Measurements from ENCODE around the gene FOXJ3.

The FOXJ3 gene

DNA sequence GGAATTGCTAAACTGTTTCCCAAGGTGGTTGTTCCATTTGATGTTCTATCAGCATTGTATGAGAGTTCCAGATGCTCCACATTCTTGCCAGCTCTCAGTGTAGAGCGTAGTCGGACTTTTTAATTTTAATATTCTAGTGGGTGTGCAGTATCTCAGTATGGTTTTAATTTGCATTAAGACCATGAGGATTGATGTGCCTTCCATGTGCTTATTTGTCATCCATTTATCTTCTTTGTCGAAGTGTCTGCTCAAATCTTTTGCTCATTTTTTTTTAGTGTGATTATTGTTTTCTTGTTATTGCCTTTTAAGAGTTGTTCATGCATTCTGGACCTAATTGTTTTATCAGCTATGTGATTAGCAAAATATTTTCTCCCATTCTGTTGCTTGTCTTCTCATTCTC, 195.6 kb downstream of the FOXJ3 start:
- DNase-seq, result no peak

DNA sequence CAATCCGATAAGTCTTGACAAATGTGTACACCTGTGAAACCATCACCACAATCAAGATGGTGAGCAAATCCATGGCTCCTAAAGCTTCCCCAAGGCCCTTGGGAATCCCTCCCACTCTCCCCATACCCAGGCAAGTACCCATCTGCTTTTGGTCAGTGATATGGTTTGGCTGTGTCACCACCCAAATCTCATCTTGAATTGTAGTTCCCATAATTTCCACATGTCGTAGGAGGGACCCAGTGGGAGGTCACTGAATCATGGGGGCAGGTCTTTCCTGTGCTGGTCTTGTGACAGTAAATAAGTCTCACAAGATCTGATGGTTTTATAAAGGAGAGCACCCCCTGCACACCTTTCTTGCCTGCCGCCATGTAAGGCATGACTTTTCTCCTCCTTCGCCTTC, 196.4 kb downstream of the FOXJ3 start:
- DNase-seq, result no peak

DNA sequence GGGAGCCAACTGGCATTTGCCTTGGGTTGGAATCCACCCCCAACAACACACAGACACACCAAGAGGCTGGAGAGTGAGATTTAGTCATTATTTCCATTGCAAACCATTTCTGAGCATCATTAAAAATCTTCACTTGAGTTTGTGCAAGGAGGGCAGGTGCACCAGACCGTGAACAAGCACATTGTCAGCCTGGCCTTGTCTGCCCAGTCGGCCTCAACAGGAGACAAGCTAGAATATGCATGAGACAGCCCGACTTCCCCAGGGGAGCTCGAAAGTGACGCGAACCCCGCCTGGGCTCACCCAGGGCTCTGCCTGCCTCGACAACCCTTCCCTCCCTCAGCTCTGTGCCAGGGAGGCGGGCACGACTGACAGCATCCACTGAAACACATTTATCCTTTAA, 197.3 kb downstream of the FOXJ3 start:
- peak; percentile 4 to 28 for DNase-seq

DNA sequence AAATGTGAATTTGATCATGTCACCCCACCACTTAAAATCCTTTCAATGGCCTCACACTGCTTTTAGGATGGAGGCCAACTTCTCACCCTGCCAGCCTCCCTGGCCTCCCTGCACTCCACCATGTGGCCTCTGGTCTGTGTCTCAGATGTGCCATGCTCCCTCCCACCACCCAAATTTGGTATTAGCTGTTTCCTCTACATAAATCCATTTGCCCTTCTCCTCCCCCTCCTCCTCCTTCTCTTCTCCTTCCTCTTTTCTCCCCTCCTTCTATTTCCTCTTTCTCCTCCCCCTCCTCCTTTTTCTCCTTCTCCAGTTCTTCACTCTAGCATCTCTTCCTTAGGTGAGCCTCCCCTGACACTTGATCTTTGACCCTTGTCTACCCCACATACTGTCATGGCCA, 198.6 kb downstream of the FOXJ3 start:
- DNase-seq, result no peak

DNA sequence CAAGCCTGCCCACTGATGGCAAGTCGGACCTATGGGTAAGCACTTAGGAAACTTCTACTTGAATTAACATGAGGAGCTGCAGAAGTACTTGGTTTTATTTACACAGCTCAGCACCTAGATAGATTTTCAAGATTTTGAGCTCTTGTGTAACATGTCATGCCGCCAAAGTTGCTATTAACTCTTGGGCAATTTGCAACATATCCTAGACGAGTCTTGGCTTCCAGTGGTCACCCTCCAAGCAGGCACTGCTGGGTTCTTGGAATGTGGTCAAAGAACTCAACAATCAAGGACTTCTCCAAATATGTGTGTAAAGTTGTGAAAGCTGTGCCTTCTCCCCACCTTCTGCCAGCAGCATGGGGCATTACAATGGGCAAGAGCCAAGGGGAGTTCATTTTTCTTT, 199.6 kb downstream of the FOXJ3 start:
- no peak for DNase-seq

DNA sequence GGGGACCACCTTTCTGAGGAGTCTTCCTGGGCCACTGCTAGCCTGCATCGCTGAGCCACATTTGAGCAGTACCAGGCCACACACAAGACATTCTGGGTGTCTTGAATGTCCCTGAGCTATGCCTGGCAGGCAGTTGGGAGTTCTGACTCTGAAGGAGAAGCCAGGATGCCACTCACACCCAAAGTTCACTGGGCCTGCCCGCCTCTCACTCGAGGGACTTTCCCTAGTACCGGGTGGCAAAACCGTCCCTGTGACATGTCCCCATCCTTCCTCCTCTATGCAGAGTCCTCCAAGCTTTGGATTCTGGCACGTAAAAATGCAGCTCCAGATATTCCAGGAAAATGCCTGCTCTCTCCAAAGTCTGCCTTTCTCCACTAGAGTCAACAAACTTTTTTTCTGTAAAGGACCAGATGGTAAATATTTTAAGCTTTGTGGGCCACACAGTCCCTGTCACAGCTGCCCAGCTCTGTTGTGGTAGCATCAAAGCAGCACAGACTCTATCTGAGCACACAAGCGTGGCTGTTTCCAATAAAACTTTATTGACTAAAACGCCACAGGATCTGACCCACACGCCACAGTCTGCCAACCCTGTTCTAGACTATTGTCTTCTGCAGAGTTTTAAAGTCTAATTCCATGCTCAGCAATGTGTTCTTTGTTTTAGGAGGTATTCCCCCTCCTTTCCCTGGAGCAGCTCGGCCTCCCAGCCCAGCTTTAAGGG, 201.1 kb downstream of the FOXJ3 start:
- DNase-seq, result no peak

DNA sequence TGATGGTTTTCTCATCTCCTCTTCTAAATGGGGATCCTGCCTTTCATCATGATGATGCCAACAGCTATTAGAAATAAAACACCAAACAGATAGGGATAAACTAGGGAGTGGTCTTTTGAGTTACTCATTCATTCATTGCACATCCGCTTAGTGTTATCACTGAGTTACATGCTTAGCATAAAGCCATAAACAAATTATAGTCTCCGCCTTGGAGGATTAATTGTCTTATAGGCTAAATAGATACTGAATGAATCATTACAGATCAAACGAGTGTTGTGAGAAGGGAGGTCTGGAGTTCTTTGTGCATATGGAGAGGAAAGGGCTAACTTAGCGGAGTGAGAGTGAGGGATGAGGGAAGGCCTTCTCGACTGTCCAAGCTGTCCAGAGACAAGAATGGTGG, 201.6 kb downstream of the FOXJ3 start:
- DNase-seq, result no peak

DNA sequence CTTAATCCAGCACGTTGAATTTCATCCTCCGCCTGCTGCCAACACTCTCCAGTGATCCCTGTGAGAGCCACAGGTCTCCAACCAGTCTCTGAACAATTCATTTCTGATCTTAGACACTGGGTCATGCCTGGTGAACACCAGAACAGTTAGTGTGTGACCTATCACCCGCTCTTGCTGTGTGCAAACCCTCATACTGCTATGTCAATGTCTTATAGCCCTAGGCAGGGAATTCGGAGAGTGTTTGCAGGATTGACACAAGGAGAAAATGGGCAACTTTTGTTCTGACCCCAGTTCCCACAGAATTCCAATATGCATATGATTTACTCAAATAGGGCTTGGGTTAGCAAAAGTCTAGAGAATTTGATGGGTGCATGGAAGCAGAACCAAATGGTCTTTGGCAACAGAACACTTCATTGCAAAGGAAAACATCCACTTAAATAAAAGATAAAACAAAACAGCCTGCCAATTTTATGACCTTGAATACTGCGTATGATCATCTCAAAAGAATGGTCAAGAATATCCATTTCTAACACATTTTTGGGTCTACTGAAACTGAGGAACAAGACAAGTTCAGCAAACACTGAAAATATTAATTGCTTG, 204.9 kb downstream of the FOXJ3 start:
- DNase-seq, result no peak

DNA sequence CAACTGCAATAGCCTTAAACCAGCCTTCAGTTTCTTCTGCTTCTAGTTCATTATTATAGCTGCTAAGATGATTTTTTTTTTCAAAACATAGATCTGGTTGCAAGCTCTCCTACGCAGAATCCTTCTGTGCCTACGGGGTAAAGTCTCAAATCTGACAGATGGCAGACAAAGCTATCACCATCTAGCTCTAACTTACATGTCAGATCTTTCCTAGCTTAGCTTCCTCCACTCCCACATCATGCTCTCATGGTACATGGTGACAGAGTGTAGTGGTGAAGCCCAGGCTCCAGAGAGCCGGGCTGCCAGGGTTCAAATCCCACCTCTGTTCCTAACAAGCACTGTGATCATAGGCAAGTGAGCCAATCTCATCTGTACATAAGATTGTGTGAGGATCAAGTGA, 206.1 kb downstream of the FOXJ3 start:
- no peak for DNase-seq

DNA sequence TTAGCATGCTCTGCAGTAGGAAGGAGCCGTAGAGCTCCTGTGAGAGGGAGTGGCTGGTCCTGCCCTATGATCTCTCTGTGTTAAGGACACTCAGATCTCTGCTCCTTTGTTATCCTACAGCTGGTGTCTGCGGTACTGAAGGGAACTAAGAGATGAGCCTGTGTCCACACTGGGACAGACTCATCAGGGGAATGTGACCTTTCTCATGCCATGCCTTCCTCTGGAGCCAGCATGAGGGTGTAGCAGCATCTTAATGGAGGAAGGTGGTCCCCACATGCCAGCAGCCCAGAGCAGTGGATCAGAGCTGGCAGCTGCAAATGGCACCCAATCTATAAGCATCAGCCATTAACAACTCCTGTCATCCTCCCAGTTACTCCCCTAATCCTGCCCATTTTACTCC, 206.5 kb downstream of the FOXJ3 start:
- no peak for DNase-seq

DNA sequence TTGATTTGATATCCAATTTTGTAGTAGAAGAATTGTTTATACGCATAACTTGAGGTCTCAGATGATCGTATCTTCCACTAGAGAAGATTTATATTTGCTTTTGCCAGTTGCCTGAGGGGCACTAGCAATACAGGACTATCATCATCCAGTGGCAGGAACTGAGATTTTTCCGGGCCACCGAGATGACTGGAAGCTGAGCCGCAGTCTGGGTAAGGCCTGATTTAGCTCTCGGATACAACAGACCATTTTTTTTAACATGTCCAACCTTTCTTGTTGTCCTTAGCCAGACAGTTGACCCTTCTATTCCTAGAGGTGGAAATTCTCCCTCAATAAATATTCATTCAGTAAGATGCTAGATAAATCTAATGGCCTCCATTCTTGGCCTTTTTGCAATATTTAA, 207.3 kb downstream of the FOXJ3 start:
- no peak for DNase-seq

Measured in NCI-H187 (cell line).